ENCODE measurements around the gene THBS1.

THBS1 gene

GRCh38 chr15:39580485-39581241, at the start of gene THBS1:
TSS of gene THBS1 (plus strand) at chr15:39581079. CDS start at chr15:39581858, 779 bp downstream.
- peak; percentile 61 for DNase-seq (ENCODE audit: low spot score)

DNA sequence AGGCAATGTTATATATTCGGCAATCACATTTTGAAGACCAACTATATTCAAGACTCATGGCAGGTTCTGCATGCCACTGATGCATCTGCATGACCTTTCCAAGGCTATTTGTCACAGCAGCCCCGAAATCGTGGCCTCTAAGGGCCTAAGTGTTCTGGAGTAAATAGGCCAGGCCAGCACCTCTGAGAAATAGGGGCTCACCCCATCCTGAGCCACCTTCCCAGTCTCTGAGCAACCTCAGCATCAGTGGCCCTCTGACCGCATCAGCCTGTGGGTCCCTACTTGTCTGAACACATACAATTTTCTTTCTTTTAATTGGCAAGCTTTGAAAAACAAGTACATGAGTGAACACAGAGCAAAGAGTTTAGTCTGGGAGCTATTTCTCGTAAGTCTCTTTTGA, 45.9 kb upstream of the THBS1 start:
- DNase-seq (ENCODE audit: low spot score) = no peak

- DNase-seq (ENCODE audit: low spot score) = no peak
These were observed 45.4 kb upstream of the THBS1 start for GRCh38 chr15:39535466-39535865.

DNA sequence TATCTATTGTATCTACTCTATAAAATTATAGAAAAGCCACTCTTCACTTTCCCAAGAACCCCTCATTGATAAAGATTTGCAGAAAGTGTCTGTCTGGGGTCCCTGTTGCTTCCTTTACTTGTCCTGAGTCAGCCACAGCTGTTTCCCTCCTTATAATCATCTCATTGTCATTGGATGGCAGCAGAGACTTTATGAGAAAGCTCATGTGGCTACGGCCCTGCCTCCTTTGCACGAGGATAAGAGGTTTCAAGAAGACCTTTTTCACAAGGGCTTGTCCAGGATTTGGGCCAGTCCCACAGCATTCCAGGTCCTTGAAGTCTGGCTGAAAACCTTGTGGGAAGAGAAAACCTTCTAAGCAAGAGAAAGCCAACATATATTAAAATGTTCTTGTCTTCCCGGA, 41.9 kb upstream of the THBS1 start:
- no peak for DNase-seq (ENCODE audit: low spot score)

GRCh38 chr15:39539466-39539865, 41.4 kb upstream of the THBS1 start:
- no peak for DNase-seq (ENCODE audit: low spot score)

DNA sequence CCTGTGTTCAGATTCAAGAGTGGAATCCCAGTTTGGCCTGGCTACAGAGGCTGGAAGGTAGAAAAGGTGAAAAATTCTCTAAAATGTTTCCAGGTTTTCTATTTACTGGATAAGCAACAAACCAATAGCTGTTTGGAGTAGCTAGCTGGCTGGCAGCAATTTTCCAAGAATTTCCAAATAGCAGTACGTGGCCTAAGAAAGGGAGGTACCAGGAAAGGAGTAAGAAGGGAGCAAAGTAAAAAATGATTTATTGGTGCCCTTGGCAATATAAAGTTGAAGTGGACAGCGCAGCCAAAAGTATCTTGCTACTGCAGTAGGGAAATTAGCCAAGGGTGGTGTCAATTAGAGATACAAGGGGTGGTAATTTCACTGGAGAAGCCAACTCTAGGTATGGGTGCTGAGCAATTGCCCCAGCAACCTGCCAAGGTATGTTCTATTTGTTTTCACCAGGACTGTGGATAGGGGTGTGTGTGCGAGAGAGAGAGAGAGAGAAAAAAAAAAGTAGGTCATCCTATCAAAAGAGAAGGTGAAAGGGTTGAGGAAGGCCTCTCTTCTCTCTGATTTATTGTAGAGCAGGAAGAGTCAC, 40.8 kb upstream of the THBS1 start:
- no peak for DNase-seq (ENCODE audit: low spot score)

GRCh38 chr15:39542385-39543065, 38.4 kb upstream of the THBS1 start:
- DNase-seq (ENCODE audit: low spot score) = no peak

DNA sequence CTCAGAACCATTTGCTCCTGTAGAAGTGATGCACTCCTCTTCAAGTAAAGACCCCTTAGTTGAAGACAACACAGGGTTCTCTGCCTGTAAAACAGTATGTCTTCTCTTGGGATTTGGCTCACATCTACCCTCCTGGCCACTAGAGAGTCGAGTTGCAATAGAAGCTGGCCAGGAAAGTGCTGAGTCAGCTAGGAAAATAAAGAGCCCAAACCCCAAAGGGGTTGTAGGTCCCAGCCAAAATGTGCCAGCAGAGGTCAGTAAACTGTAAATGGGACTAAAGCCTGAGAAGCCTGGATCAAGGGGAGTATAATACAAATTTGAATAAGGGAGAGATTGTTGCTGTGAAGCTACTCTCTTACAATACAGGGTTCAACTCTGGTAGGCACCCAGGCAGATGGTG, 37.2 kb upstream of the THBS1 start:
- DNase-seq (ENCODE audit: low spot score) = no peak

DNA sequence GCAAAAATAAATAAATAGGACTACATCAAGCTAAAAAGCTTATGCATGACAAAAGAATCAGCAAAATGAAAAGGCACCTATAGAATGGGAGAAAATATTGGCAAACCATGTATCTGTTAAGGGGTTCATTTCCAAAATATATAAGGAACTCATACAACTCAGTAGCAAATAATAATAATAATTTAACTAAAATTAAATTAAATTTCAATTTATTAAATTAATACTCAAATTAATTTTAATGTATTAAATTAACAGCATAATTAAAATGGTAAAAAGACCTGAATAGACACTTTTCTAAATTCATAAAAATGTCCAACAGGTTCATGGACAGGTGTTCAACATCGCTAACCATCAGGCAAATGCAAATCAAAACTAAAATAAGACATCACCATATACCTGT, 34.0 kb upstream of the THBS1 start:
- no peak for DNase-seq (ENCODE audit: low spot score)

GRCh38 chr15:39548561-39548960, 32.3 kb upstream of the THBS1 start:
- no peak for DNase-seq (ENCODE audit: low spot score)

DNA sequence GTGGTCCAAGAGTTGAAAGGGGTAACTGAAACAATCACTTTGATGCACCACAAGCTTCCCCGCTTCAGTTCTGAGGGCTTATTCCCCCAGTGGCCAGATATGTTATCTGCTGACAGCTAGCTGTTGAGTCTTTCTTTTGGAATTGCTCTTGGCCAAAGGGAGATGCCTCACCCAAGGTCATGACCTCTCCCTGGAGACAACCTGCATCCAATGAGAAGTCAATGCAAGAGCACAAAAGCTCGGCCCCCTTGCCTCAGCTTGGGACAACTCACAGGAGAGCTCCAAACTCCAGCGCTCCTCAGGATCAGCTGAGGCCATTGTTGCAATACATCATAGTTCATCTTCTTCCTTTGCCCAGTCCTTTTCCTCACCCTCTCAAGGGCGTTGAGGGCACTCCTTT, 31.0 kb upstream of the THBS1 start:
- DNase-seq (ENCODE audit: low spot score) = no peak

GRCh38 chr15:39551476-39551875, 29.4 kb upstream of the THBS1 start:
- DNase-seq (ENCODE audit: low spot score) = no peak

- DNase-seq (ENCODE audit: low spot score) = no peak
These were observed 28.3 kb upstream of the THBS1 start for GRCh38 chr15:39552556-39552955.

DNA sequence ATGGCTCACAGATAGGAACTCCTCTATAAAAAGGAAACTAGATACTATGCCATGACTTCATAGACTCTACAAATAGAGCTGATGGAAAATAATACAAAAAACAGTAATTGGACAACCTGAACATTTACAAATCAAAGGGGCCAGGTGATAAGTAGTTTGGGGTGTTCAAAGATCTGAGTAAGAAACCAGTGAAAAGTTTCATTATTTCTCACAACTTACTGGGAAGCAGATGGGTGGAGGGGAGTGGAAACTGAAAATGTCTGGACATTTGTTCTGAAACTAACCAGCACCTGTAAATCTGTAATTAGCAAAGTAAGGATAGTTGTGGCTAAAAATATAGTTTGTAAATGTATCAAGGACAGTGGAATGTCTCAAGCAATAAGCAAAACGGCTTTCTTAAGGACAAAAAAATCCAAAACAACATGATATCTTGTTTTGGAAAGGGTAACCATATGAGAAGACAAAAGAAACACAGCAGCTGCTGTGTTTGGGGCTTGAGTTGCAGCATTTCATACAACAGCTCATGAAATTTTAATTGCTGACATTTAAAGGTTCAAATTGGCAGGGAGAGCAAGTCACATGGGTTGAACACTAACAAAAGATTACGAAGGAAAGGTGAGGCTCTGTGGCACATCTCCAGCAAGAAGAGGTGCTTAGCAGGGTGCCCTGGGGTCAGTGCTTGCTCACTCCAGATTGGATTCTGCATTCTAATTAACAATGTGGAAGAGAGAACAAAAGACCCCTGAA, 26.8 kb upstream of the THBS1 start:
- DNase-seq (ENCODE audit: low spot score) = no peak

DNA sequence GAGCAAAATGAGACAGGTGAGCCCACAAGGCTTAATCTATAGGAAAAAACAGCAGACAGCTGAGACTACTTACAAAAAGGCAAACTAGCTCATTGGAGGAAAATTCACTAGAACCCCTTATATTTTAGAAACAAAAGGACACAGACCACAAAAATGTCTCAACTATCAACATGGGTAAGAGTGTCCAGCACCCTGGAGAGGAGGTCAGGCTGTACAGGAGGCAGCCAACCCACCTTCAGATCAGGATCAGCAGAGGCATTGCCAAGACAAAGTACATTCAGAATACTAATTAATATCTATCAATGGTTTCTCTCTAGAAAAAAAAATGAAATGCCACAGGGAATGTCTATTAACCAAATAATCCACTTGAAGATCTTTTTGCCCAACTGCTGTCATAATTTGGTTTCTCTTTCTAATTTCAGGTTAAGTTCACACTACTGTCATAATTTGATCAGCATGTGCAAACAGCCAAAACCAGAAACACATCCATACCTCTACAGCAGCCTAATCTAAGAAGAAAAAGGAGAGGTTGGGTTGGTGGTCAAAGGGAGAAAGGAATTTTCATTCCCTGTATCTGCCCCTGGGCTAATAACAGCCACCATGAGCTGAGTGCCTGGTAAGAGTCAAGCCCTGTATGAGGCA, 26.0 kb upstream of the THBS1 start:
- no peak for DNase-seq (ENCODE audit: low spot score)

- no peak for DNase-seq (ENCODE audit: low spot score)
These were observed 25.0 kb upstream of the THBS1 start for GRCh38 chr15:39555885-39556284.

GRCh38 chr15:39556461-39556860, 24.4 kb upstream of the THBS1 start:
- no peak for DNase-seq (ENCODE audit: low spot score)

DNA sequence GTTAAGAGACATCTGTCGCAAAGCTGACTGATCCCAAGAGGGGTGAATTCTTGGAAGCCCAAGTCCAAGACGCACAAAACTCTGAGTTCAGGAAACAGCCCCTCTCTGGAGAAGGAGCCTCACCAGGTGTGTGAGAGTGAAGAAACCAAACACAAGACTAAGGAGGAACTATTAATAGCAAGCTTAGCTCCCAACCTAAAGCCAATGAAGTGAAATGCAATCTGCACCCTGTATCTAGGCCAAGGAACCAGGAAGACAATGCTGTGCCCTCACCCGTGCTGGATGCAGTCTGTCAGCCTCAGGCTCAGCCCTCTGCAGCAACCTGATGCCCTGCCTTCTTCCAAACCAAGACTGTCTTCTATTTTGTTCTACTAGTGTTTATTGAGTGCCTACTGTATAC, 22.5 kb upstream of the THBS1 start:
- DNase-seq (ENCODE audit: low spot score) = no peak

DNA sequence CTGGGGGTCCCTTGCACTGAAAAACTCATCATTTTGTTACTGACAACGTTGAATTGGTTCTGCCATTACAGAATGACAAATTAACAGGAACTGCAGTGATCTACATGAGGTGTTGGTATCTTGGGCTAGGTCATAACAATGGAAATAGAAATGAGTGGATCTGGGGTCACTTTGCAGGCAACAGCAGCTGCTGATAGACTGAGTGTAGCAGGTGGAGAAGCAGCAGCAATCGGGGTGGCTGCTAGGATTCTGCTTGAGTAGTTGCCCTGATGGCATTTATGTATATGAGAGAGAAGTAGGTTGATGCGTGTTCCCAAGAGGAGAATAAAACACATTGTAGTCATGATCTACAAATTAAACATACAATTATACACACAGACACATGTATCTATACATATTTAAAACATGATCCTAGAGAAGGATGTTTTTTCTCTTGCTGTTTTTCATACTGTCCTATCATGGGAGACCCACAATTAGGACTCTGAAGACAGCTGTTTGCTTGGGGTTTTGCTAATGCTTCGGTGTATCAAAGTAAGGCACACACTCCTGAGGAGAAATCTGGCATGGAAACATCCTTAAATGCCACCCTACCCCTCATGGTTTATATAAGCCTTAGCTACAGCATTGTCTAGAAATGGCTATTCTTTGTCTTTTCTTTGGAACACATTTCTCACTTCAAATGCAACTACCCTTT, 15.8 kb upstream of the THBS1 start:
- DNase-seq (ENCODE audit: low spot score) = no peak

DNA sequence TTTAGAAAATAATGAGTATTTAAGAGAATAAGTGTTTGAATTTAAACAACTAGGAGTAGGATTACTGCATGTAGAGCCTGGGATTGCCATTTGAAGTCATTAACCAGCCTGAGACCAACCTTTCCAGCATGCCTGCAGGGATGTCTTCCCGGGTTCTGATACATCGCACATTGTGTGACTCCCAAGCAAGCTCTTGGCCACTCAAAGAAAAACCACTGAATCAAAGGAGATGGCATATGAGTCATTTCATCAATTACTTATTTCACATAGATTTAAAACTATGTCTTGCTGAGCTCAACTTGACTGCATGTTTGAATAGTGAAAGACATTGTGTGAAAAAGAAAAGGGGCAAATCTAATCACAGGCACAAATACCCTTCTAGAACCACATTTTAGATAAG, 15.0 kb upstream of the THBS1 start:
- no peak for DNase-seq (ENCODE audit: low spot score)

DNA sequence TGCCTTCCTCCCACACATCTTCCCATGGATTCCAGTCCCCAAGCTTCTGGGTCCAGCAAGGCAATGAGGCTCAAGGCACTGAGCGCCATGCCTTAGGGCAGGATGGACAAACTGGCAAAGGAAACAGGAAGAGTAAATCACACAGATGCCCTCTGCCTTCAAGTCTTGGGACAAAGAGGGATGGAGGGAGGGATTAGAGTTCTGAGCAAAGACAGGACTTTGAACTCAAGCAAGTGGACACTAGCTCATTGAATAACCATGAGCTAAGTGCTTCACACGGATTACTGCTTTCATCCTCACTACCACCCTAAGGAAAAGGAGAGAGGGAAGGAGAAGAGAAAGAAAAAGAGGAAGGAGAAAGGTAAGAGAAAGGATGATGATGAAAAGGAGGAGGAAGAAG, 7.6 kb upstream of the THBS1 start:
- DNase-seq (ENCODE audit: low spot score) = no peak

- DNase-seq (ENCODE audit: low spot score) = no peak
These were observed 7.0 kb upstream of the THBS1 start for GRCh38 chr15:39573844-39574243.
